GM18873 (cell line): ENCODE data around the gene HOXA1.

Experiments used
- ATAC-seq: cut with Tn5 transposase; IDR thresholded peaks from one replicate; pipeline ENCODE4 v1.9.1; 2021; ENCODE audit warnings: mild to moderate bottlenecking, moderate library complexity, moderate number of reproducible peaks; ENCODE audit not compliant: unreplicated experiment, low FRiP score

The HOXA1 gene

DNA sequence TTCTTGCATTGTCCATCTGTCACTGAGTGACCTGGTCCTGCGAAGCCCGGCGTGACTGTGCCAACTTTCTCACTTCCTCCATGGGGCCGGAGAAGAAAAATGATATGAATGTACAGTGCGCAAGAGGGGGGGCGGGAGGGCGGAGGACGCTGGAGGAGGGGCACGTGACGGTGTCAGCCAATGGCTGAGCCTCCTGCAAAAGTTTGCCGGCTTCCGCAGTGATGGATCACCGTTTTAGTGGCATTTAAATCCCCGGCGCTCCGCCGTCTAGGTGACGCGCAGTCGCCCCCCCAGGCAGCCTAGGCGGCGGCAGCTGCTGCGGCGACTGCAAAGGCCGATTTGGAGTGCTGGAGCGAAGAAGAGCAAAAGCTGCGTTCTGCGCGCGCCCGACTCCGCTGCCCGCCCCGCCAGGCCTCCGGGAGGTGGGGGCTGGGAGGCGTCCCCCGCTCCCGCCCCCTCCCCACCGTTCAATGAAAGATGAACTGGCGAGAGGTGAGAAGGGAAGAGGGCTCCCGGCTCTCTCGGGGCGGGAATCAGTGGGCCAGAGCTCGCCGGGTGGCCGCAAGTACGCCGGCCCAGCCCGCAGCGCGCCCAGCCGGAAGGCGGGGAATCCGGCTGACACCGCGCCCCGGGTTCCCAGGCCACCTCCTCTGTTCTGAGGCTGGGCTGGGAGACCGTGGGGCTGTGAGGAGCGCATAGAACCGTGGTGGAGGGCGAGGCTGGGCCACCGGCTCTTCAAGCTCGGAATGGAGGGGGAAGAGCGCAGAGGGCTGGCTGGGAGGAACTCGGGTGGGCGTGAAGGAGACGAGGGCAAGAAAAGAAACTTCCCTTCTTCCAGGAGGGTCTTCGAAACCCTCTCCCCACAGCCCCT, at the start of gene HOXA1:
Gene HOXA1 (minus strand): TSS at position 104 of the 871 bp plus-strand sequence. CDS start 88 bp downstream, at position 16.
- ATAC-seq = peak; percentile 90

- ATAC-seq = no peak
Observed at GRCh38 chr7:27145165-27145913, 49.5 kb upstream of the HOXA1 start.

DNA sequence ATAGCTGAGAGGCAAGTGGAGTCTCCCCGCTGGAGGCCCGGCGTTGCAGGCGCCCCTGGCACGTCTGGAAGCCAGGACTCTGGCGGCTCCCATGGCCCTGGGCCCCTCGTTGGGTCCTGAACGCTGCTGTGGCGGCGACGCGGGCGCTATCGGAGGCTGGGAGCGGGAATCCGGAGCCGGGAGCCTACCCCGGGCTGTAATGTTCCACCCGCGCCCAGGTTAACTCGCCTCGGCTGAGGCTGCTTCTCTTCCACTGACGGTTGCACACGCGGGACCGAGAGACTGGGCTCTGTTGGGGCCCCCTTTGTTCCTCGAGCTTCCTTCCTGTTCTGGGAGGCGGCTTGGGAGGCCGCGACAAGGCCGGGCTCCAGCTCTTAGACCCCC, 49.0 kb upstream of the HOXA1 start:
- no peak for ATAC-seq

DNA sequence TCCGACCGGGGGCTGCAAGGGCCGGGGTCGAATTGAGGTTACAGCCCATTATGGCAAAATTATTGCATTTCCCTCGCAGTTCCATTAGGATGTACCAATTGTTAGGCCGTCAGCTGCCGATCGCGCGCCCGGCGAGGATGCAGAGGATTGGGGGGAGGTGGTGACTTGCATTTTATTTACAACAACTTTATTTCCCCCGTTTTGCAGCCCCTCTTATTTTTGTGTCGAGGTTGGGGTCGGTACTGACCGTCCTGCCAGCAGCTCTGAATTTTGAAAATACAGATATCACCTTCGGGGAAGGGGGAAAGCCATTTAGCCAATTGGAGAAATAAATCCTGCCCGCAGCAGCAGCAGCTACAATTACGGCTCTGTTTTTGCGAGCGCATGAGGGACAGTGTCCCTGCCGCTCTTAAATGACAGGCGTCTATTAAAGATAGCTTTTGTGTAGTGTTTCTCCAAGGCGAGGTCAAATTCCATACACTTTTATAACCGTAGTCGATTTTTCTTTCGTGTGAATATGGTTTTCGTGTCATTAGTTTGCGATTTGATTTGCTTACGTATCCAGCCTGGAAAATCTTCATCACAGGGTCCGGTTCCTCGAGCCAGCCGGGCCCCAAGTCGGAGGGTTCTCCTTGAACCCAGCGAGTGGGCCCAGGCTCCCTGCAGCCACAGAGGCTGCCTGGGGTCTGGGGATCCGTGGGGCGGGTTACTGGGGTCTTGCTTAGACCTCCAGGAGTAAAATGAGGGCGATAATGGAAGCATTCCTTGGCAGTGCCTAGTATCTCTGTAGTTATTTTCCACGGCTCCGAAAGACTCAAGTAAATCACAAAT, 48.4 kb upstream of the HOXA1 start:
- ATAC-seq = no peak

DNA sequence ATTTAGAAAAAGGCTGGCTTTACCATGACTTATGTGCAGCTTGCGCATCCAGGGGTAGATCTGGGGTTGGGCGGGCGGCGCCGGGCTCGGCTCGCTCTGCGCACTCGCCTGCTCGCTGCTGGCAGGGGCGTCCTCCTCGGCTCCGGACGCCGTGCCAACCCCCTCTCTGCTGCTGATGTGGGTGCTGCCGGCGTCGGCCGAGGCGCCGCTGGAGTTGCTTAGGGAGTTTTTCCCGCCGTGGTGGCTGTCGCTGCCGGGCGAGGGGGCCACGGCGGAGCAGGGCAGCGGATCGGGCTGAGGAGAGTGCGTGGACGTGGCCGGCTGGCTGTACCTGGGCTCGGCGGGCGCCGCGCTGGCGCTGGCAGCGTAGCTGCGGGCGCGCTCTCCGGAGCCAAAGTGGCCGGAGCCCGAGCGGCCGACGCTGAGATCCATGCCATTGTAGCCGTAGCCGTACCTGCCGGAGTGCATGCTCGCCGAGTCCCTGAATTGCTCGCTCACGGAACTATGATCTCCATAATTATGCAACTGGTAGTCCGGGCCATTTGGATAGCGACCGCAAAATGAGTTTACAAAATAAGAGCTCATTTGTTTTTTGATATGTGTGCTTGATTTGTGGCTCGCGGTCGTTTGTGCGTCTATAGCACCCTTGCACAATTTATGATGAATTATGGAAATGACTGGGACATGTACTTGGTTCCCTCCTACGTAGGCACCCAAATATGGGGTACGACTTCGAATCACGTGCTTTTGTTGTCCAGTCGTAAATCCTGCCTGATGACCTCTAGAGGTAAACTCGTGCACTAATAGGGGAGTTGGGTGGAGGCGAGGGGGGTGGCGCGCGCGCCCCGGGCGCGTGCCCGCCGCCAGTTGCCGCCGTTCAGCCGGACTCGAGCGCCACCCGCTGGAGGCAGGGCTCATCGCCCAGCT, 47.5 kb upstream of the HOXA1 start, which contains the start of gene HOXA5:
Gene HOXA5 (minus strand): TSS at position 659 of the 927 bp plus-strand sequence. CDS start 74 bp downstream, at position 585.
- ATAC-seq = no peak

DNA sequence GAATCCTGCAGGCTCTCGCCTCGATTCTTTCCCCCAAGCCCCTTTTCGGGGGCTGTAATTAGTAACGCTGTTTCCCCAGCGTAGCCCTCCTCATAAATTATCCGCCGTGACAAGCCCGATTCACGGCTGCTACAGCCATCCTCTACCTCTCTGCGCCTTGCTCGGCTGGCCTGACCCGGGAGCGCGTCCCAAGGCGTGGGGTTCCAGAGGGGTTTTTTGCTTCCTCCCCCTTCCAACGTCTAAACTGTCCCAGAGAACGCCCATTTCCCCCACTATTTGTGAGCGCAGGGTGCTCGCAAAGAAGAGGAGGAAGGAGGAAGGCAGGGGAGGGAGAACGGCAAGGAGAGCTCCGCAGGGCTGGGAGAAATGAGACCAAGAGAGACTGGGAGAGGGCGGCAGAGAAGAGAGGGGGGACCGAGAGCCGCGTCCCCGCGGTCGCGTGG, 46.8 kb upstream of the HOXA1 start:
- no peak for ATAC-seq

- no peak for ATAC-seq
Observed at GRCh38 chr7:27141923-27142579, 46.3 kb upstream of the HOXA1 start.

DNA sequence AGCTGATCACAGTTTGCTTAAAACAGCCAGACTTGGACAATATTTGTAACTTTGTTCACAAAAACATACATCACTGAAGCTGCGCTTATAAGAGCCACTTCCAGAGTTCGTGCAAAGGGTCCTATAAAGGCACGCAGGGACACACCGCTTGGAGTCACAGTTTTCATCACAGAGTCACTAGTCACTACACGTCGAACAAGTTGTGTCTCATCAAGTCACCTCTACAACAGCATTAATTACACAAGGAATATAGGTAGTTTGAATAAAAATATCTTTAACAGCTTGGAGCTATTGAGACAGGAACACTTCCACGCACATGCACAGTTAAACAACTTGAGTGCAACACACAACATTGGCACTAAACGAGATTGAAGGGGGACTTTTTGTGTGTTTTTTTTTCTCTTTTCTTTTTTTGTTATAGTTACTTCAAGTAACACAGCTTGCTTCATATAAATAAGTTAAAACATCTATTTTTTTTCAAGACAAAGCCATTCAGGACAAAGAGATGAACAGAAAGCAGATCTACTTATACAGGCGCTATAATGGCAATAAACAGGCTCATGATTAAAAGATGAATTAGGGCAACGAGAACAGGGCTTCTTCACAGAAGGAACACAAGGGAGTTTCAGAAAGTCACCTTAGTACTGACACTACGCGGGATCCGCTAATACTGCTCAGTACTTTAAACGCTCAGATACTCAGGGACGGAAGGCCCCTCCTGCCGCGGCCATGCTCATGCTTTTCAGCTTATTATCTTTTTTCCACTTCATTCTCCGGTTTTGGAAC, 45.5 kb upstream of the HOXA1 start:
- no peak for ATAC-seq

DNA sequence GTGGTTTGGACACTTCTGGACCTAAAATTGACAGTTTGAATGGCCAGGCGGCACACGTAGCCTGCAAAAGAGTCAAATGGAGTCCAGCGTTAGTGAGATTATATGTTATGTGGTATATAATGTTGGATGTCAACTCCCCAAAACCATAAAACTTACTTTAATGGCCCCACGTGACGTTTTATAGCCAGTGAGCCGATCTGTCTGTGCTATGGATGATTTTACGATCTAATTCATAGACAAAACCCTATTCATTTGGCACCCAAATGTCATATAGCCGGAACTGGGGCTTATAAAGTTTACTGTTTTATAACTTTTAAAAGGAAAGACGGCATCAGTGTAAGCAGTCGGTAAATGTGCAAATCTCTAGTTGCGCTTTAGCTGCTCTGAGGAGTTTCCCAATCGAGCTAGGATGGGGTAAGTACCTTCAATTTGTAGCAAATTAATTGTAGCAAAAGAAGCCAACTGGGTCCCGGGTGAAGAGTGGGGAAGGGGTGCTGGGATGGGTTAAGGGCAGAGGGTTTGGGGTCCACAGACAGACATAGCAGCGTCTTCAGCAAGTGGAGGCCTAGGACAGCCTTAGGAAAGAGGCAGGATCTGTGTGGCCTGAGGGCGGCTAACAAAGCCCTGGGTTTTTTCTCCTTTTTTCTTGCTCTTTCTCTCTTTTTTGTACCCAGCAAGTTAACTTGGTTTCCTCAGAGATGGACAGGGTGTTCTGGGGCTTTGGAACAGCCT, 44.5 kb upstream of the HOXA1 start:
- ATAC-seq = no peak

DNA sequence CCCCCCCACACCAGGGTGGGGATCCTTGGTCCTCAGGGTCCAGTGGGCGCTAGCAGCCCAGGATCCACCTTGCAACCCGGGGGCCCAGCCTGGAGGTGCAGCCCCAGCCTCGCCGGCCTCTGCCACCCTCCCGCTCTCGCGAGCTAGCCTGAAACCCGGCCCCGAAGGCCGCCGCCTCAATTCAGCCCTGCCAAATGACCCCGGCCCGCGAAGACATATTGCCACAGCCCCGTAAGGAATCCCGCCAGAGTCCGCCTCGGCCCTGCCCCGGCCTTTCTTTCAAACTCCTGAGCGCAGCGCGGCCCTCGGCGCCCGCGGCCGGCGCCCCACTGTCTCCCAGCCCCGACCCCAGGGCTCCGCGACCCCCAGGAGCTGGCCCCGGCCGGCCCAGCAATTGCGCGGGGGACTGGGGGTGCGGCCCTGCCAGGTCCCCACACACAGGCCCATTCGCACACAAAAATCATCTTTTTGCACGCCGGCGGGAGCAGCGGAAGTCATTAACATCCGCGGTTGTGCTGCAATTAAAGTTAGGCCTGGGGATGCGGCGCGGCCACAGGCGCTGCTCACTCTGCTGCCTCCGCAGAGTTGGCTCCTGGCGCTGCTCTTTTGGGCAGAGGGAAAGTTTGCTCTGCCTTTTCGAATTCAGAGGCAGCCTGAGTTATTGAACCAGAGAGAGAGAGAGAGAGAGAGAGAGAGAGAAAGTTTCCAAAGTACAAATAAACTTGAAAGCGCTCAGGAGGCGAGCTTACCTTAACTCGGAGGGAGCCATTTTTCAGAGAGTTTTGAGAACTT, 43.7 kb upstream of the HOXA1 start:
- no peak for ATAC-seq

DNA sequence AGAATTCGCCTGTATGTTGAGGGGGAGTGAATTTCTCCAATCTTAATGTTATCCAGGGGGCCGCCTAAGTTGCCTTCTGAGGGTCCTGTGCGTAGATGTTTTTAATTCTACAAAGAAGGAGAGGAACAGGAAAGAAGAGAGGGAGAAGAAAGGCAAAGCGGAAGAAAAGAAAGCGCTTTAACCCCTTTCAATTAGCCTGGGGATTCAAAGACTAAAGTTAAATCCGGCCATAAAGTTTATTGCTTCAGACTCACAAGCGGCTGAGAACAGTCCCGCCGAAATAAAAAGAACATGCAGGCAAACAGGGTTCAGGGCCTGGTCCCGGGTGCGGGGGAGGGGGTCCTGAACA, 43.2 kb upstream of the HOXA1 start:
- no peak for ATAC-seq

DNA sequence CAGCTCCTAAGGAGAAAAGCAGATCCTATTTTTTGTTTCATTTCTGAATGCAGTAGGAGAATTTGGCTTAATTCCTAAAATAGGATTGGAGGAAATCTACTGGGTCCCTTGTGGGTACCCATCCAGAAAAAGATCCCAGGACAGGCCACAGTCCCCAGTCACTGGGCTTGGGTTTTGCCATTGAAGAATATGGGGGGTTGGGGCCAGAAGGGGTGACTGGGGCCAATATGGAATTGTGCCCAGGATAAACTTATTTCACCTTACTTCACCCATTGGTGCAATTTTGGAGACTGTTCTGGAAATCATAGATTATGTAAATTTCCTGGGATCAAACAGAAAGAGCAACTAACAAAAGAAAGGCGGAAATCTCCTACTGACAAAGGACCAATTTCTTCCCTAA, 42.7 kb upstream of the HOXA1 start:
- no peak for ATAC-seq

DNA sequence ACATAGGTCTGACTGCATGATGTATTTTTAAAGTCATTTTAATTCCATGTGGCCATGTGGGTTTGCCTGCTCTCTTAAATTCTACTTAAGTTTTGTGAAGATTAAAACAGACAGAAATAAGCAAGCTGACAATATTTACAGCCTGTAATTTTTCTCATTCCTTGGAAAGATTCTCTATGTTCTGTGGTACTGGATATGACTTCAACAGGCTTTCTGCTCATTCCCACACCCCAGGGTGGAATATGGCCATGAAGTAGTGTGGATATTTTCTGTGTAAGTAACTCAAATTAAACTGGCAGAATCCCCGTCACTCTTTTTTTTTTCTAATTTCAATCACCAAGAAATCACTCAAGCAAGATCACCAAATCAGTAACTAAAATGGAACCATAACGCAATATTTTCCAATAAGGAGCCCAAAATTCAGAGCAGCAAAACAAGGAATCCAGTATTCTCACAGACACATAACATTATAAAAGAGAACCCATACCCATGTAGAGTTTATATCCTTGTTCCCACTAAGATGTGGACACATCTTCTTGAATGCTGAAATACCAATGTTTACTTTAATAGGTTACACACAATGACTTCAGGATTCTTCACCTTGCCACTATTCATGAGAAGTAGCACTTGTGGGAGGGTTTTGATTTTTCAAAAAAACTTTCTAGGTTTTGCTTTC, 42.0 kb upstream of the HOXA1 start:
- no peak for ATAC-seq

GRCh38 chr7:27134392-27134791, 38.6 kb upstream of the HOXA1 start:
- ATAC-seq = no peak

GRCh38 chr7:27133409-27134231, 37.8 kb upstream of the HOXA1 start:
- ATAC-seq = no peak

GRCh38 chr7:27132978-27133377, 37.2 kb upstream of the HOXA1 start:
- ATAC-seq = no peak
